ENCODE data around the gene BCL11B.

The BCL11B gene

GRCh38 chr14:99119554-99120525 is 152.2 kb downstream of the BCL11B start:
- DNase-seq (ENCODE audit: low read depth): no peak

Measured in stimulated activated CD8-positive, alpha-beta memory T cell treated with anti-CD3 and anti-CD28 coated beads, Interleukin-7, amount 100 ng/mL, for 24 hours (primary cell).